ENCODE data around the gene CTNND2. TPM values are rescaled to one million over a fixed set of nuclear protein-coding genes. Genes with fewer than 3 reads are reported as not detected.

CTNND2 gene
- total RNA-seq, 4 donors from 2014 or later, result 0.22 to 2.8 (median 0.39) TPM

DNA sequence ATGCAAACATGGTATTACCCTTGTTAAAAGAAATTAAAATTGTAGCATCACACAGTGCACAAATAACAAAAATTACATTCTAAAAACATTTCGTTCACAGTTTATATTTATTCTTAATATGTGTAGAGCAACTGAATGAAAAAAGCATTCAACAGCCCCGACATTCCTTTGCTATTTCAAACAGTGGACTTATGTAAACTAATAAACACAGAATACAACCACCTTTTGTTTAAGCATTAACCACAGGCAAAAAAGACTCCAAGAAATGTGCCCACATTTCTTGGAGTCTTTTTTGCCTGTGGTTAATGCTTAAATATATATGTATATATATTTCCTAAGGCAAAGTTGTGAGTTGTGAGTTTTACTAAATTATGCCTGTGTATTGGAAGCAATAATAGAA, 610.7 kb downstream of the CTNND2 start:
- Histone ChIP-seq H3K4me3 (replicated peaks in 1 of 3) (no peak overlapping the region), H3K9me3 (no peaks in the 10 kb centered on the region), H3K4me1 (no peaks in the 10 kb centered on the region), H3K36me3 (no peaks in the 10 kb centered on the region), H3K27me3 (no peaks in the 10 kb centered on the region), H3K27ac (no peak overlapping the region)
- TF ChIP-seq, protein P1, sequence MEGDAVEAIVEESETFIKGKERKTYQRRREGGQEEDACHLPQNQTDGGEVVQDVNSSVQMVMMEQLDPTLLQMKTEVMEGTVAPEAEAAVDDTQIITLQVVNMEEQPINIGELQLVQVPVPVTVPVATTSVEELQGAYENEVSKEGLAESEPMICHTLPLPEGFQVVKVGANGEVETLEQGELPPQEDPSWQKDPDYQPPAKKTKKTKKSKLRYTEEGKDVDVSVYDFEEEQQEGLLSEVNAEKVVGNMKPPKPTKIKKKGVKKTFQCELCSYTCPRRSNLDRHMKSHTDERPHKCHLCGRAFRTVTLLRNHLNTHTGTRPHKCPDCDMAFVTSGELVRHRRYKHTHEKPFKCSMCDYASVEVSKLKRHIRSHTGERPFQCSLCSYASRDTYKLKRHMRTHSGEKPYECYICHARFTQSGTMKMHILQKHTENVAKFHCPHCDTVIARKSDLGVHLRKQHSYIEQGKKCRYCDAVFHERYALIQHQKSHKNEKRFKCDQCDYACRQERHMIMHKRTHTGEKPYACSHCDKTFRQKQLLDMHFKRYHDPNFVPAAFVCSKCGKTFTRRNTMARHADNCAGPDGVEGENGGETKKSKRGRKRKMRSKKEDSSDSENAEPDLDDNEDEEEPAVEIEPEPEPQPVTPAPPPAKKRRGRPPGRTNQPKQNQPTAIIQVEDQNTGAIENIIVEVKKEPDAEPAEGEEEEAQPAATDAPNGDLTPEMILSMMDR (IDR thresholded peaks at IDR 0.05), result no peak
- TF ChIP-seq POLR2A (IDR thresholded peaks at IDR 0.05), result no peak
- intact Hi-C loops (cut with DNase I), result no loop called here
- 60 to 68% methylated on average over 2 of the region's 2 CpGs for WGBS, 2 donors
- no peak for DNase-seq

DNA sequence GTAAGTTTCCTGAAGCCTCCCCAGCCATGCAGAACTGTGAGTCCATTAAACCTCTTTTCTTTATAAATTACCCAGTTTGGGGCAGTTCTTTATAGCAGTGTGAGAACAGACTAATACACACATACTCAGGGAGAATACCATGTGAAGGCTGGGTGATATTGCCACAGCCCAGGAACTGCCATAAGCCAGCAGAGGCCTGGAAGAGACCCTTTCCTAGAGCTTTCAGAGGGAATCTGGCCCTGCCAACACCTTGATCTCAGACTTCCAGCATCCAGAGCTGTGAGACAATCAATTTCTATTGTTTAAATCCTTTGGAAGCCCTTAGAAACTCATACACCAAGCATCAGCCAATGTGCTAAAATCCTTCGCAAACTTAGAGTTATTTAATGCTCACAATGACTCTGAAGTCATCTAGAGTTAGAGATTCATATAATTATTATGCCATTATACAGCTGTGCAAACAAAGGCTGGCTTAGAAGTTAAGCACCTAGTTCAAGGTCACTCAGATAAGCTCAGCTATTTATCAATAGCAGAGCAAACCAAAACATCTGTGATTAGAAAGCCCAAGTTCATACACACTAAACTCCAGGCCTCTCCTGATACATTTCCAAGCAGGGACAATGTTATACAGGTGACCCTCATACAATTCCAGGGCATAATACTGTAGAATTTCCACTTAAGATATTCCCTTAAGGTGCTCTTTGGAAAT, 611.4 kb downstream of the CTNND2 start:
- no peak for DNase-seq
- H3K27ac ChIP-seq, result no peak overlapping the region
- H3K4me1 ChIP-seq, result no peaks in the 10 kb centered on the region
- TF ChIP-seq, protein P1 (IDR thresholded peaks at IDR 0.05), result no peak
- TF ChIP-seq POLR2A (IDR thresholded peaks at IDR 0.05), result no peak
- no peaks in the 10 kb centered on the region for H3K36me3 ChIP-seq
- no peaks in the 10 kb centered on the region for H3K9me3 ChIP-seq
- no peaks in the 10 kb centered on the region for H3K27me3 ChIP-seq
- no peak overlapping the region for H3K4me3 ChIP-seq (replicated peaks in 1 of 3)
- intact Hi-C loops (cut with DNase I), result no loop called here
- 96 to 100% methylated on average over 1 of the region's 1 CpG for WGBS, 2 donors

DNA sequence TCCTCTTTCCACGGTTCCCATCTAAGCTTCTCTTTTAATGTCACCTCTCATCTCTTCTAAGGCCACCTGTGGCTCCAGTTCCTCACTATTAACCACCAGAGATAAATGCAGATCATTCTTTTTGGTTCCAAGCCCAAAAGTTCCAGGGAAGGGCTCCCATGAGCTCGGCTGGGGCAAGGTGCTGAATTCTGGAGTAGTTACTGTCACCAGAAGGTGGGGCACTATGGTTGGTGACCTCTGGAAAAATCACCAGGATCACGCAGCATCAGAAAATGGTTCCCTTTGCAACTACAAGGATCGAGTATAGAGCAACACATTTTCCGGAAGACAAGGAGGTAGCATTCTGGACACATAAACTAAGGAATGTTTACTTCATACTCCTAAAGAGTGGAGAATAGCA, 614.5 kb downstream of the CTNND2 start:
- Histone ChIP-seq H3K36me3 (no peaks in the 10 kb centered on the region), H3K27ac (no peak overlapping the region), H3K4me1 (no peaks in the 10 kb centered on the region), H3K9me3 (no peaks in the 10 kb centered on the region), H3K27me3 (no peaks in the 10 kb centered on the region), H3K4me3 (replicated peaks in 1 of 3) (no peak overlapping the region)
- WGBS, 2 donors, result 82 to 84% methylated on average over 5 of the region's 5 CpGs
- TF ChIP-seq POLR2A (IDR thresholded peaks at IDR 0.05), result no peak
- TF ChIP-seq, protein P1 (IDR thresholded peaks at IDR 0.05), result no peak
- intact Hi-C loops (cut with DNase I), result no loop called here
- DNase-seq, result no peak

DNA sequence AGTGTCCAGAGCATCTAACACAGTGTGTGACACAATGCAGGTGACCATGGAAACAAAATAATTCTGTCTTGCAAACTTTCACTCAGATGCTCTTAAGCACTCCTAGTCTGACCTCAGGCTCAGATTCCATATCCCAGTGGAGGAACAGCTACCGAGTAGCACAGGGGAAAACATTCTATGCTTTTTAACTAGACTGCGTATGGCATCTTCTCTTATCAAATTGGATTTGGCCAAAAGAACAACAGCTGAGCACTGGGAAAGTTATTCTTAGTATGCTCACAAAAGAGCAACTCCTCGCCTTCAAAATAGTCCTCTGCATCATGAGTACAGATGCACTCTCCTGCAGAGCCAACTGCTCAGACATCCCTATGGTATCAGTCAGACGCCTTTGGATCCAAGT, 615.0 kb downstream of the CTNND2 start:
- Histone ChIP-seq H3K27me3 (no peaks in the 10 kb centered on the region), H3K27ac (no peak overlapping the region), H3K4me1 (no peaks in the 10 kb centered on the region), H3K9me3 (no peaks in the 10 kb centered on the region), H3K4me3 (replicated peaks in 1 of 3) (no peak overlapping the region), H3K36me3 (no peaks in the 10 kb centered on the region)
- no peak for DNase-seq
- intact Hi-C loops (cut with DNase I), result no loop called here
- TF ChIP-seq POLR2A (IDR thresholded peaks at IDR 0.05), result no peak
- TF ChIP-seq, protein P1 (IDR thresholded peaks at IDR 0.05), result no peak
- whole genome bisulfite sequencing, 2 donors, result 74 to 77% methylated on average over 4 of the region's 4 CpGs

DNA sequence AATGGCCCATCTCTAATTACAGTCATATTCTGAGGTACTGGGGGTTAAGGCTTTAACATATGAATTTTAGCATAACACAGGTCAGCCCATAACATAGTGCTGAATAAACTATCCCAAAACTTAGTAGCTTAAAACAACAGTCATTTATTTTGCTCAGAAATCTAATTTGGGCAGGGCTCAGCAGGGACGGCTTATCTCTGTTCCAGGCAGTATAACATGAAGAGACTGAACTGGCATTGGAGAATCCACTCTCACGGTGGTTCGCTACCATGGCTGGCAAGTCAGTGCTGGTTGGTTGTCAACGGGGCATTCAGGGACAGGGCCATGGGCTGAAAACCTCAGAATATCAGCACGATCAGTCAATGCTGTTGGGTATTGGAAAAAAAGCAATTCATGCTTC, 622.4 kb downstream of the CTNND2 start:
- Histone ChIP-seq H3K27ac (no peak overlapping the region), H3K4me1 (no peaks in the 10 kb centered on the region), H3K9me3 (no peaks in the 10 kb centered on the region), H3K4me3 (replicated peaks in 1 of 3) (no peak overlapping the region), H3K27me3 (no peaks in the 10 kb centered on the region), H3K36me3 (no peaks in the 10 kb centered on the region)
- no peak for DNase-seq
- intact Hi-C loops (cut with DNase I), result no loop called here
- TF ChIP-seq, protein P1 (IDR thresholded peaks at IDR 0.05), result no peak
- TF ChIP-seq POLR2A (IDR thresholded peaks at IDR 0.05), result no peak
- WGBS, 2 donors, result 85 to 92% methylated on average over 5 of the region's 5 CpGs

Data from thyroid gland (tissue), 4 donors.